Transverse colon (tissue), 4 donors: ENCODE results near the gene NRG2. TPM values are rescaled to one million over a fixed set of nuclear protein-coding genes. Genes with fewer than 3 reads are reported as not detected.

Experiments
- DNase-seq: peaks from one replicate; pipeline ENCODE4 v3.0.0-alpha.2; 2019
- H3K27ac ChIP-seq, 4 donors: fragments of 200-600 bp; sonication (generic); 2 replicates each; pipeline ENCODE4 v1.5.1; 2016 to 2018; ENCODE audit warnings: inconsistent platforms in 4 of 4
- H3K27me3 ChIP-seq: fragments of 200-600 bp; sonication (generic); 2 replicates; pipeline ENCODE4 v1.5.1; 2017; ENCODE audit warnings: inconsistent platforms
- H3K36me3 ChIP-seq, 4 donors: fragments of 200-600 bp; sonication (generic); 2 replicates each; pipeline ENCODE4 v1.5.1; 2017 to 2019; ENCODE audit warnings: inconsistent platforms in 4 of 4
- H3K4me1 ChIP-seq, 4 donors: fragments of 200-600 bp; sonication (generic); 2 replicates each; pipeline ENCODE4 v1.5.1; 2017 to 2020; ENCODE audit warnings: inconsistent platforms in 4 of 4
- H3K4me3 ChIP-seq, 4 donors: fragments of 200-600 bp; sonication (generic); 1 replicate in 1 of 4; 2 replicates in 3 of 4; pipeline versions ENCODE4 v1.5.1 to v1.6.1; 2017 to 2019; ENCODE audit warnings: inconsistent platforms in 4 of 4
- H3K9me3 ChIP-seq, 2 donors: fragments of 200-600 bp; sonication (generic); 2 replicates each; pipeline ENCODE4 v1.5.1; 2017 to 2019; ENCODE audit warnings: inconsistent platforms in 2 of 2
- EP300 ChIP-seq: sonication (generic); formaldehyde crosslinking; IDR thresholded peaks from one replicate; pipeline ENCODE4 v1.6.1; 2017; ENCODE audit warnings: antibody characterized with exemption, low read depth
- POLR2A ChIP-seq: fragments of 450-650 bp; IDR thresholded peaks from one replicate; pipeline ENCODE4 v1.6.1; 2016; ENCODE audit warnings: antibody characterized with exemption, mild to moderate bottlenecking, moderate library complexity
- POLR2AphosphoS5 ChIP-seq, 3 donors: sonication (generic); formaldehyde crosslinking; IDR thresholded peaks; one replicate each; pipeline ENCODE4 v1.6.1; 2016; ENCODE audit warnings: antibody characterized with exemption in 3 of 3
- WGBS, 2 donors: methylation state at CpG; one replicate each; pipeline ENCODE4 v1.1.5; 2018; ENCODE audit warnings: low coverage in 1 of 2; 5-methylcytosine and 5-hydroxymethylcytosine counted together
- in situ Hi-C, 4 donors: fragments of 200-750 bp; cut with MboI; loops; one replicate each; pipeline versions ENCODE4 v1.15.0 to v1.15.1; 2017; ENCODE audit warnings: low sequenced_read_pairs in 3 of 4, low pct_ligation_motif_present in 1 of 4, low pct_unique_long_range_greater_than_20kb in 1 of 4
- intact Hi-C: fragments of 100-400 bp; cut with DNase I; formaldehyde crosslinking; loops from one replicate; pipeline ENCODE4 v1.15.1; 2023; ENCODE audit warnings: low total_unique reads
- total RNA-seq, 4 donors: library from RNA; depleted of rRNA; stranded (reverse); fragments of >200 nt; gene quantifications; one replicate each; pipeline ENCODE4 v1.1.0, GENCODE V29; 2016
- TF ChIP-seq, protein P1 (sequence below), 5 experiments: fragments of 200-600 bp in 3 of 5; fragments of 450-650 bp in 2 of 5; sonication (generic) in 3 of 5; IDR thresholded peaks; 1 replicate in 2 of 5; 2 replicates in 3 of 5; pipeline ENCODE4 v1.5.1; 2016 to 2017; ENCODE audit warnings: antibody characterized with exemption in 5 of 5, inconsistent platforms in 3 of 5, mild to moderate bottlenecking in 2 of 5, moderate library complexity in 1 of 5

The NRG2 gene
- total RNA-seq, 4 donors from 2014 or later = 0.68 to 12.3 (median 0.95) TPM; not detected in 1

DNA sequence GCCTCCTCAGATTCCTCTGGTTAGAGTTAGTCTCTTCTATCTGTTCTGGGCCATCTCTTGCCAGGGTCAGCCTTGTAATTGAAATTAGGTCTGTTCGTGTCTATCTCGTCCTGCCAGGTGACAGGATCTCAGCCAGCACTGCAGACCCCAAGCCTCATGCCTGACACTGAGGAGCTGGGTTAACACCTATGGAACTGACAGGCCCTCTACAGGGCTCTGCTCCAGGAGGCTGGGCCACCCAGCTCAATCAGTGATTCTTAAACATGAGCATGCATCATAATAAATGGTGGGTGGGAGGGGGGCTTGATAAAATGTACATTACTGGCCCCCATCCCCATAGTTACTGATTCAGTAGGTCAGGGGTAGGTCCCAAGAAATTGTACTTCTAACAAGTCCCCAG lies 144.1 kb downstream of the NRG2 start:
- in situ Hi-C loops (no loop called here), intact Hi-C loops (no loop called here)
- 74% methylated on average over 2 of the region's 2 CpGs; no CpG with 5 or more reads in 1 of the 2 donors for whole genome bisulfite sequencing, 2 donors
- peaks cover 0 to 20% (median 5%) of the 10 kb centered on the region in 4 donors for H3K4me1 ChIP-seq
- TF ChIP-seq EP300 = no peak
- TF ChIP-seq, protein P1, sequence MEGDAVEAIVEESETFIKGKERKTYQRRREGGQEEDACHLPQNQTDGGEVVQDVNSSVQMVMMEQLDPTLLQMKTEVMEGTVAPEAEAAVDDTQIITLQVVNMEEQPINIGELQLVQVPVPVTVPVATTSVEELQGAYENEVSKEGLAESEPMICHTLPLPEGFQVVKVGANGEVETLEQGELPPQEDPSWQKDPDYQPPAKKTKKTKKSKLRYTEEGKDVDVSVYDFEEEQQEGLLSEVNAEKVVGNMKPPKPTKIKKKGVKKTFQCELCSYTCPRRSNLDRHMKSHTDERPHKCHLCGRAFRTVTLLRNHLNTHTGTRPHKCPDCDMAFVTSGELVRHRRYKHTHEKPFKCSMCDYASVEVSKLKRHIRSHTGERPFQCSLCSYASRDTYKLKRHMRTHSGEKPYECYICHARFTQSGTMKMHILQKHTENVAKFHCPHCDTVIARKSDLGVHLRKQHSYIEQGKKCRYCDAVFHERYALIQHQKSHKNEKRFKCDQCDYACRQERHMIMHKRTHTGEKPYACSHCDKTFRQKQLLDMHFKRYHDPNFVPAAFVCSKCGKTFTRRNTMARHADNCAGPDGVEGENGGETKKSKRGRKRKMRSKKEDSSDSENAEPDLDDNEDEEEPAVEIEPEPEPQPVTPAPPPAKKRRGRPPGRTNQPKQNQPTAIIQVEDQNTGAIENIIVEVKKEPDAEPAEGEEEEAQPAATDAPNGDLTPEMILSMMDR (IDR thresholded peaks at IDR 0.05) = no peak
- TF ChIP-seq POLR2AphosphoS5 (IDR thresholded peaks at IDR 0.05) = no peak
- no peak overlapping the region for H3K27ac ChIP-seq
- DNase-seq = no peak
- H3K27me3 ChIP-seq = peaks cover 36% of the 10 kb centered on the region
- H3K36me3 ChIP-seq = no peaks in the 10 kb centered on the region
- no peaks in the 10 kb centered on the region for H3K9me3 ChIP-seq
- no peak overlapping the region for H3K4me3 ChIP-seq

DNA sequence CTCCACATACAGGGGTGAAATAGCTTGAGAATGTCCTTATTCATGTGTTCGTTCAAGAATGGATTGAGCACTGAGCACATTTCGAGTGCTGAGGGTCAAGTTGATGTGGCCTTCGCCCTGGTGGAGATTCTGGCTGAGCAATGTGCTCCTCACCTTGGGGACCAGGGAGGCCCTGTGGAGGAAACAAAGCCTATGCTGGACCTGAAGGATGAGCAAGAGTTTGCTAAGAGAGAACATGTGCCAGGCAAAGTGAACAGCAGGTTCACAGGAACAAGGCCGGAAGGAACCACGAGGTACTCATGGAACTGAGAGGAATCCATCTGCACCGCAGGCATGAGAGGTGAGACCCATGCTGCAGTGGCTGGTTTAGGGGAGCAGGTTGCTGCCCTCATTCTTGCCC lies 145.1 kb downstream of the NRG2 start:
- TF ChIP-seq POLR2AphosphoS5 (IDR thresholded peaks at IDR 0.05) (no peak), EP300 (no peak), POLR2A (no peak)
- TF ChIP-seq, protein P1 (IDR thresholded peaks at IDR 0.05) = no peak
- Histone ChIP-seq H3K4me1 (peaks cover 0 to 11% (median 0%) of the 10 kb centered on the region in 4 donors), H3K9me3 (no peaks in the 10 kb centered on the region), H3K4me3 (no peak overlapping the region), H3K27me3 (peaks cover 26% of the 10 kb centered on the region), H3K36me3 (no peaks in the 10 kb centered on the region), H3K27ac (no peak overlapping the region)
- DNase-seq = no peak
- intact Hi-C loops = no loop called here
- in situ Hi-C loops = no loop called here
- 89 to 95% methylated on average over 4 to 6 of the region's 6 CpGs for WGBS, 2 donors

DNA sequence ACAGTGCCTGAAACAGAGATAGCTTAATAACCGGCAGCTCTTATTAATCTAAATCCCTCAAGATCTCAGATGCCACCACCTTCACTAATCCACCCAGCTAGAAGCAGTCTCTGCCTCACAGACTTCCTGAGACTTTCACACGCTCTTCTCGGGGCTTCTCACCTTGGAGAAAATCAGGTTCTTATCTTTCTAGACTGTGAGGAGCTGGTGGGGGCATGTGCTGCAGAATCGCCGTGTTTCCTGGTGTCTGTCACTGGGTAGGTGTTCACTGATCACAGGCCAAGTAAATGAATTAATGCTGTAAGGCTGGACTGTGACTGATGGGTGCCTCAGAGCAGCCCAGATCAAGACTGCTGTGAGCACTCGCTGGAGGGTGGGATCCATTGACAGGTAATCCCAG lies 145.8 kb downstream of the NRG2 start:
- Histone ChIP-seq H3K4me3 (no peak overlapping the region), H3K27me3 (peaks cover 19% of the 10 kb centered on the region), H3K27ac (no peak overlapping the region), H3K9me3 (no peaks in the 10 kb centered on the region), H3K36me3 (no peaks in the 10 kb centered on the region), H3K4me1 (peaks cover 0 to 11% (median 0%) of the 10 kb centered on the region in 4 donors)
- intact Hi-C loops = no loop called here
- no peak for DNase-seq
- in situ Hi-C loops = no loop called here
- TF ChIP-seq, protein P1 (IDR thresholded peaks at IDR 0.05) = no peak
- 88% methylated on average over 6 of the region's 6 CpGs; no CpG with 5 or more reads in 1 of the 2 donors for WGBS, 2 donors

DNA sequence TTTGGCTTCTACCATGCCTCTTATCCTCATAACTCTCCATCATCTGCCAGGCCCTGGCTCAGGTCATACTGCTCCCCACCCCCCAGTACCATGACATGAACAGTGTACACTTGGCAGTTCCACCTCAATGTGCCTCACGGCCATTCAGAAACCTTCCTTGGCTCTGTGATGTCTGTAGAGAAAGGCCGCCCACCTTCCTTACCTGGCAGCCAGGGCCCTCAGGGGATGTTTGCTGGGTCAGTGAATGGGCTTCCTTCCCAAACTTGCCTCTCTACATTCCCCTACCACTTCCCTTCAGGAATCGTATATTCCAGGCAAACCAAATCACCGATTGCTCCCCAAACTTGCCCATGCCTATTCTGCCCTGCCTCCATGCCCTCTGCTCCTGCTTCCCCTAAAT lies 146.4 kb downstream of the NRG2 start:
- 92 to 94% methylated on average over 2 to 4 of the region's 4 CpGs for WGBS, 2 donors
- intact Hi-C loops = no loop called here

More for the DNA sequence above, 146.4 kb downstream of the NRG2 start:
- H3K27ac ChIP-seq = no peak overlapping the region
- no peaks in the 10 kb centered on the region for H3K9me3 ChIP-seq
- H3K4me3 ChIP-seq = no peak overlapping the region
- TF ChIP-seq POLR2A (no peak), POLR2AphosphoS5 (IDR thresholded peaks at IDR 0.05) (no peak), EP300 (no peak)
- TF ChIP-seq, protein P1 (IDR thresholded peaks at IDR 0.05) = no peak
- H3K4me1 ChIP-seq = peaks cover 0 to 11% (median 0%) of the 10 kb centered on the region in 4 donors
- in situ Hi-C loops = no loop called here
- no peak for DNase-seq
- H3K27me3 ChIP-seq = peaks cover 13% of the 10 kb centered on the region
- H3K36me3 ChIP-seq = no peaks in the 10 kb centered on the region
